ENCODE data around the gene TBX6.

The TBX6 gene

GRCh38 chr16:30053376-30054015 is 38.2 kb downstream of the TBX6 start:
- no peak overlapping the region for H4K91ac ChIP-seq (ENCODE audit: low read length)
- 4% methylated on average over 17 of the region's 19 CpGs for WGBS
- peak overlapping the region; percentile 9 for H2BK120ac ChIP-seq (ENCODE audit: low read depth, low read length)
- peak overlapping the region in 1 of 2 experiments; percentile 68 for H3K23ac ChIP-seq (ENCODE audit: low read length in 2 of 2)
- peaks cover 12% of the 10 kb centered on the region for H3K79me1 ChIP-seq (replicated peaks; ENCODE audit: low read length, poor library complexity, severe bottlenecking)
- H2BK15ac ChIP-seq (ENCODE audit: low read depth, poor library complexity, severe bottlenecking) = peak overlapping the region; percentile 39
- no peak overlapping the region for H4K8ac ChIP-seq (ENCODE audit: low read length)
- H2AK5ac ChIP-seq (ENCODE audit: low read length, severe bottlenecking) = no peak overlapping the region
- peak overlapping the region in 1 of 2 experiments; percentile 67 for H2BK12ac ChIP-seq (ENCODE audit: low read length in 2 of 2)
- H3K9ac ChIP-seq (ENCODE audit: low read length) = peak overlapping the region; percentile 91
- peaks cover 5 to 9% of the 10 kb centered on the region in 2 experiments for H3K36me3 ChIP-seq (ENCODE audit: control insufficient read depth in 1 of 2, insufficient read depth in 2 of 2, low read depth in 1 of 2, low read length in 2 of 2)
- peak overlapping the region; percentile 89 for H3K4me2 ChIP-seq (ENCODE audit: low read length, poor library complexity, severe bottlenecking)
- peak; percentile 62 for DNase-seq
- H2AFZ ChIP-seq (ENCODE audit: low read depth, low read length) = peak overlapping the region; percentile 84
- H3K4ac ChIP-seq (ENCODE audit: low read depth in 1 of 2, low read length in 2 of 2) = peak overlapping the region in 1 of 2 experiments; percentile 89
- H3K27ac ChIP-seq (ENCODE audit: low read length, poor library complexity, severe bottlenecking) = no peak overlapping the region
- no peaks in the 10 kb centered on the region for H3K27me3 ChIP-seq (ENCODE audit: control insufficient read depth in 1 of 2, insufficient read depth in 1 of 2, low read length in 2 of 2)
- peaks cover 10% of the 10 kb centered on the region for H3K4me1 ChIP-seq (ENCODE audit: control insufficient read depth, insufficient read depth, low read depth, low read length)
- H3K4me3 ChIP-seq (ENCODE audit: insufficient read depth in 1 of 2, low read depth in 1 of 2, low read length in 2 of 2) = peak overlapping the region; percentile 79 to 93
- no peak overlapping the region for H2BK5ac ChIP-seq (ENCODE audit: low read depth, low read length, poor library complexity, severe bottlenecking)
- H3K9me3 ChIP-seq (ENCODE audit: control insufficient read depth, low read length) = no peaks in the 10 kb centered on the region
- H3K18ac ChIP-seq (ENCODE audit: low read depth in 1 of 2, low read length in 2 of 2) = peak overlapping the region; percentile 16 to 93
- peak overlapping the region in 1 of 2 experiments; percentile 79 for H3K14ac ChIP-seq (ENCODE audit: low read length in 2 of 2)

GRCh38 chr16:30052671-30053372 is 38.9 kb downstream of the TBX6 start:
- H3K23ac ChIP-seq (ENCODE audit: low read length in 2 of 2) = peak overlapping the region in 1 of 2 experiments; percentile 68
- H3K4ac ChIP-seq (ENCODE audit: low read depth in 1 of 2, low read length in 2 of 2) = peak overlapping the region in 1 of 2 experiments; percentile 89
- DNase-seq = peak; percentile 92
- peak overlapping the region; percentile 64 for H4K91ac ChIP-seq (ENCODE audit: low read length)
- H3K27ac ChIP-seq (ENCODE audit: low read length, poor library complexity, severe bottlenecking) = no peak overlapping the region
- H3K4me2 ChIP-seq (ENCODE audit: low read length, poor library complexity, severe bottlenecking) = peak overlapping the region; percentile 89
- peak overlapping the region; percentile 39 for H2BK15ac ChIP-seq (ENCODE audit: low read depth, poor library complexity, severe bottlenecking)
- peaks cover 10% of the 10 kb centered on the region for H3K4me1 ChIP-seq (ENCODE audit: control insufficient read depth, insufficient read depth, low read depth, low read length)
- H3K4me3 ChIP-seq (ENCODE audit: insufficient read depth in 1 of 2, low read depth in 1 of 2, low read length in 2 of 2) = peak overlapping the region; percentile 79 to 93
- no peak overlapping the region for H2AK5ac ChIP-seq (ENCODE audit: low read length, severe bottlenecking)
- no peaks in the 10 kb centered on the region for H3K9me3 ChIP-seq (ENCODE audit: control insufficient read depth, low read length)
- peak overlapping the region; percentile 90 for H2AFZ ChIP-seq (ENCODE audit: low read depth, low read length)
- whole genome bisulfite sequencing = 2% methylated on average over 51 of the region's 58 CpGs
- no peaks in the 10 kb centered on the region for H3K27me3 ChIP-seq (ENCODE audit: control insufficient read depth in 1 of 2, insufficient read depth in 1 of 2, low read length in 2 of 2)
- H3K79me1 ChIP-seq (replicated peaks; ENCODE audit: low read length, poor library complexity, severe bottlenecking) = peaks cover 12% of the 10 kb centered on the region
- H3K14ac ChIP-seq (ENCODE audit: low read length in 2 of 2) = peak overlapping the region in 1 of 2 experiments; percentile 79
- peak overlapping the region; percentile 91 for H3K9ac ChIP-seq (ENCODE audit: low read length)
- H2BK120ac ChIP-seq (ENCODE audit: low read depth, low read length) = peak overlapping the region; percentile 67
- peak overlapping the region; percentile 85 for H4K8ac ChIP-seq (ENCODE audit: low read length)
- no peak overlapping the region for H2BK5ac ChIP-seq (ENCODE audit: low read depth, low read length, poor library complexity, severe bottlenecking)
- H2BK12ac ChIP-seq (ENCODE audit: low read length in 2 of 2) = peak overlapping the region in 1 of 2 experiments; percentile 67
- peaks cover 5 to 9% of the 10 kb centered on the region in 2 experiments for H3K36me3 ChIP-seq (ENCODE audit: control insufficient read depth in 1 of 2, insufficient read depth in 2 of 2, low read depth in 1 of 2, low read length in 2 of 2)
- H3K18ac ChIP-seq (ENCODE audit: low read depth in 1 of 2, low read length in 2 of 2) = peak overlapping the region; percentile 69 to 93

- no peak overlapping the region for H3K4ac ChIP-seq (ENCODE audit: low read depth in 1 of 2, low read length in 2 of 2)
- H3K27me3 ChIP-seq (ENCODE audit: control insufficient read depth in 1 of 2, insufficient read depth in 1 of 2, low read length in 2 of 2) = no peaks in the 10 kb centered on the region
- H3K4me2 ChIP-seq (ENCODE audit: low read length, poor library complexity, severe bottlenecking) = no peak overlapping the region
- 19% methylated on average over 3 of the region's 3 CpGs for WGBS
- H2BK12ac ChIP-seq (ENCODE audit: low read length in 2 of 2) = peak overlapping the region in 1 of 2 experiments; percentile 75
- H3K4me1 ChIP-seq (ENCODE audit: control insufficient read depth, insufficient read depth, low read depth, low read length) = peaks cover 10% of the 10 kb centered on the region
- no peak overlapping the region for H3K4me3 ChIP-seq (ENCODE audit: insufficient read depth in 1 of 2, low read depth in 1 of 2, low read length in 2 of 2)
- peaks cover 4% of the 10 kb centered on the region in 2 experiments for H3K36me3 ChIP-seq (ENCODE audit: control insufficient read depth in 1 of 2, insufficient read depth in 2 of 2, low read depth in 1 of 2, low read length in 2 of 2)
- H2BK120ac ChIP-seq (ENCODE audit: low read depth, low read length) = no peak overlapping the region
- H3K9ac ChIP-seq (ENCODE audit: low read length) = no peak overlapping the region
- no peak overlapping the region for H2AK5ac ChIP-seq (ENCODE audit: low read length, severe bottlenecking)
- H3K27ac ChIP-seq (ENCODE audit: low read length, poor library complexity, severe bottlenecking) = no peak overlapping the region
- H2BK5ac ChIP-seq (ENCODE audit: low read depth, low read length, poor library complexity, severe bottlenecking) = no peak overlapping the region
- no peak overlapping the region for H3K23ac ChIP-seq (ENCODE audit: low read length in 2 of 2)
- peak; percentile 86 for DNase-seq
- H3K18ac ChIP-seq (ENCODE audit: low read depth in 1 of 2, low read length in 2 of 2) = peak overlapping the region in 1 of 2 experiments; percentile 71
- peaks cover 12% of the 10 kb centered on the region for H3K79me1 ChIP-seq (replicated peaks; ENCODE audit: low read length, poor library complexity, severe bottlenecking)
- no peak overlapping the region for H4K8ac ChIP-seq (ENCODE audit: low read length)
- no peak overlapping the region for H2BK15ac ChIP-seq (ENCODE audit: low read depth, poor library complexity, severe bottlenecking)
- no peaks in the 10 kb centered on the region for H3K9me3 ChIP-seq (ENCODE audit: control insufficient read depth, low read length)
- H2AFZ ChIP-seq (ENCODE audit: low read depth, low read length) = peak overlapping the region; percentile 48
- no peak overlapping the region for H3K14ac ChIP-seq (ENCODE audit: low read length in 2 of 2)
- peak overlapping the region; percentile 1 for H4K91ac ChIP-seq (ENCODE audit: low read length)
Measured at GRCh38 chr16:30051518-30051917, 40.2 kb downstream of the TBX6 start.

- H3K36me3 ChIP-seq (ENCODE audit: control insufficient read depth in 1 of 2, insufficient read depth in 2 of 2, low read depth in 1 of 2, low read length in 2 of 2) = no peaks in the 10 kb centered on the region
- peak overlapping the region; percentile 12 for H2BK15ac ChIP-seq (ENCODE audit: low read depth, poor library complexity, severe bottlenecking)
- H4K8ac ChIP-seq (ENCODE audit: low read length) = no peak overlapping the region
- H3K23ac ChIP-seq (ENCODE audit: low read length in 2 of 2) = peak overlapping the region in 1 of 2 experiments; percentile 5
- peaks cover 7% of the 10 kb centered on the region for H3K4me1 ChIP-seq (ENCODE audit: control insufficient read depth, insufficient read depth, low read depth, low read length)
- no peak overlapping the region for H3K9ac ChIP-seq (ENCODE audit: low read length)
- H3K9me3 ChIP-seq (ENCODE audit: control insufficient read depth, low read length) = no peaks in the 10 kb centered on the region
- H3K4me2 ChIP-seq (ENCODE audit: low read length, poor library complexity, severe bottlenecking) = no peak overlapping the region
- H2BK12ac ChIP-seq (ENCODE audit: low read length in 2 of 2) = no peak overlapping the region
- no peak overlapping the region for H2AK5ac ChIP-seq (ENCODE audit: low read length, severe bottlenecking)
- DNase-seq = no peak
- H2BK5ac ChIP-seq (ENCODE audit: low read depth, low read length, poor library complexity, severe bottlenecking) = no peak overlapping the region
- peaks cover 4 to 5% of the 10 kb centered on the region in 2 experiments for H3K27me3 ChIP-seq (ENCODE audit: control insufficient read depth in 1 of 2, insufficient read depth in 1 of 2, low read length in 2 of 2)
- H3K79me1 ChIP-seq (replicated peaks; ENCODE audit: low read length, poor library complexity, severe bottlenecking) = peaks cover 7% of the 10 kb centered on the region
- no peak overlapping the region for H3K18ac ChIP-seq (ENCODE audit: low read depth in 1 of 2, low read length in 2 of 2)
- H4K91ac ChIP-seq (ENCODE audit: low read length) = no peak overlapping the region
- H3K4ac ChIP-seq (ENCODE audit: low read depth in 1 of 2, low read length in 2 of 2) = no peak overlapping the region
- H2AFZ ChIP-seq (ENCODE audit: low read depth, low read length) = no peak overlapping the region
- H3K27ac ChIP-seq (ENCODE audit: low read length, poor library complexity, severe bottlenecking) = no peak overlapping the region
- no peak overlapping the region for H3K4me3 ChIP-seq (ENCODE audit: insufficient read depth in 1 of 2, low read depth in 1 of 2, low read length in 2 of 2)
- H2BK120ac ChIP-seq (ENCODE audit: low read depth, low read length) = no peak overlapping the region
- 95% methylated on average over 8 of the region's 8 CpGs for WGBS
- no peak overlapping the region for H3K14ac ChIP-seq (ENCODE audit: low read length in 2 of 2)
Measured at GRCh38 chr16:30049871-30050270, 41.9 kb downstream of the TBX6 start.
